Stimulated activated CD8-positive, alpha-beta memory T cell treated with anti-CD3 and anti-CD28 coated beads, Interleukin-15, amount 100 ng/mL, for 4 hours (primary cell): Measurements from ENCODE around the gene RIT2.

Experiments used
- DNase-seq, 2 donors: peaks; one replicate each; pipeline ENCODE4 v3.0.0-alpha.2; 2020; ENCODE audit warnings: low read depth in 2 of 2

RIT2 gene

DNA sequence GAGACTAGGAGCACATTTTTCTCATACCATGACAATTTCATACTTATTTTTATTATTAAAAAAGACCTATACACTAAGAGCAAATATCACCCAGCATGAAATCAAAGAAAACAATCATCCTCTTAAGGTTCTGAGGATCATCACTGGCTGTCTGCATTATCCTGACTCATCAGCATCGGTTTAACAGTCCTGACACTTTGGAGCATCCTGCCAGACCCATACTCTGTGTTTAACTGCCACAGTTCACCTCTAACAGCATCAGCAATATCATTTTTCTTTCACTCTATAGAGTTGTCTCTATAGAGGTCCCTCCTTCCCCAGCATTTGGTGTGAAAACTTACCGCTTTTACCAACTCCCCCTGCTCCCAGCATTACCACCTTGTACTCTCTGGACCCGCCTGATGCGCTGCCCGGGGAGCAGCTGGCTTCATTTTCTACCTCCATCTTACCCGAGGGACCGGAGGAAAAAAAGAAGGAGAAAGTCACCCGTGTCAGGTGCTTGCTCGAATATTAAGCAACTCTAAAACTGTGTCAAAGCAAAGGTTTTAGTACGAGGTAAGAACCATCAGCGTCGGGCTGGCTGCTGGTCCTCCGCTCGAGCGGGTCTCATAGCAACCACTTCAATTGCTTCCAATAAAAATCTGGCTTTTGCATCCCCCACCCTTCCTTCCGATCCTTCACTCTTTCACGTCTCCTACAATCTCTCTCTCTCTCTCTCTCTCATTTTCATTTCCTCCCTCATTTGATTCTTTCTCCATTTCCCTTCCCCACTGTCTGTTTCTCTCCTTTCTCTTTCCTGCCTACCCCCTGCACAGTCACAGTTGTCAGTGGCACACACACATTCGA lies at the start of gene RIT2:
TSS of gene RIT2 (minus strand) at position 610 of the 846 bp plus-strand sequence.
- no peak for DNase-seq

DNA sequence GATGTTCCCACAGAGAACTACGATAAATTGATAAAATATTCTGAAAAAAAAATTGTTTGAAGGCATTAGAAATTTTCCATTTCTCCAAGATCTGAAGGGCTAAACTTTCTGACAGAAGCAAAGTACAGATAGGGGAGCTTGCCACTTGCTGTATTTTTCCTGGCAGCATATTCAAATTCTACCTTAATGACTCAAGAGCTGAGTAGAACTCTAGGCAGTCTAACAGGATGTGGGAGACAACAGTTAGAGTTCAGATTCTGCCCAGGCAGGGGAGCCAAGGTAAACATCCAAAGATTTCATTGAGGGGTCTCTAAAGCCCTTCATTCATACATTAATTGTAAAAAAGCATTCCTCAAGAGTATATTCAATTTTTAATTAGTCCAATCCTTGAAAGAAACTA lies 46.0 kb upstream of the RIT2 start:
- DNase-seq = no peak

DNA sequence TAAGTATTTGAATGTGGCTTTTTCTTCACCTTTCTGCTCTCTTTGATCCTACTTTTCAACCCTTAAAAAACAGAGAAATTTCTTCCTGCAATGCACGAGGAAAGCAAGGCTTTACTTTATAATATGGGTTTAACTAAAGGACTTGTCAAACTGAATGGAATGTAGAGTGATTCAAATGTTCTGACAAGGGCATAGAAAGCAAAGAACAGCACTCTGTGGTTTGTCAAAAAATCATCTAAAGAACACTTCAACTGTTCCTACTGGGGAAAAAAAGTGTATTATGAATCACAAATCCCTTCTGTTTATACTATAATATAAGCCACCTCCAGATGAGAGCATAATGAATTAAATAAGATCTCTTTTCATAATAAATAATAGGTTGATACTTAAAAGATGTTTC lies 45.0 kb upstream of the RIT2 start:
- DNase-seq = no peak

DNA sequence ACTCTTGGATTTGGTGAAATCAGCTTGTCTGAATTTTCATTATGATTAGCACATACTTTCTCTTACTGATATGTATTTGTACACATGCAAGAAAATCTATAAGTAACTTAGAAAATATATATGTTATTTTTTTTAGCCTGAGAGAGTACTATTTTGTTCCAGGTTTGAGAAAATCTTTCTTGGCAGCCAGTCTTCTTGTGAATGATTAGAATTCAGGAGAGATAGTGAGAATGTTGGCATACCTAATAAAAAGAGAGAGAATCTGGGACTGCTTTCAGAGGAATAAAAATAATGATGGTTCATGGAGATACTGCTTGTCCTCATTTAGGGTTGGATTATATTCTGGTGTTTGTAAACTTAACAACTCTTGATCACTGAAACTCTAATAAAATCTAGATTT lies 44.4 kb upstream of the RIT2 start:
- DNase-seq = no peak

DNA sequence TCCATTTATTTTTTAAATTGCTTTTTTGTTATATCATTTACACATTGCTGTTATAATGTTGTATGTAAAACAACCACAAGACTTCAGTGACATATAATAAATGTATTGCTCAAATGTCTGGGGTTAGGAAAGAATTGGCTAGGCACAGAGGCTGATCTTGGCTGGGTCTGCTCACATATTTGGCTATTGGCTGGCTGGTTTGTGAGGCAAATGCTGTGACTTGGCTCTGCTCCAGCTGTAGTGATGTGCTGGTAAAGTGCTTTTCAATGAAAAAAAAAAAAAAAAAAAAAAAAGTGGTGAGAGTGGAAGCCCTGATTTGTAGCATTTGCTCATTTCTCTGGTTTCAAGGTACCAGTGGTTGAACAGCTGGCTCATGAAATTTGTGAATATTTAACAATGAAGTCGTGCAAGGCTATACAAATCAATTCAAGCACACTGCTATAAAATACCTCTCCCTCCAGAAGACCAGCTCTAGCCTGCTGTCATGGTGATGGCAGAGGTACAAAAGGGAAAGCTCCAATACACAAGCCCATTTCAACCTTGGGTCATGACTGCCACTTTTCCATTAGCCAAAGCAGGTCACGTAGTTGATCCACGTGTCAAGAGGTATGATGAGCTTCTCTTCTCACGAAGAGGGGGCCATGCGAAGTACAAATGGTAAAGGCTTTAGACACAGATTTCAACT lies 43.7 kb upstream of the RIT2 start:
- no peak for DNase-seq

DNA sequence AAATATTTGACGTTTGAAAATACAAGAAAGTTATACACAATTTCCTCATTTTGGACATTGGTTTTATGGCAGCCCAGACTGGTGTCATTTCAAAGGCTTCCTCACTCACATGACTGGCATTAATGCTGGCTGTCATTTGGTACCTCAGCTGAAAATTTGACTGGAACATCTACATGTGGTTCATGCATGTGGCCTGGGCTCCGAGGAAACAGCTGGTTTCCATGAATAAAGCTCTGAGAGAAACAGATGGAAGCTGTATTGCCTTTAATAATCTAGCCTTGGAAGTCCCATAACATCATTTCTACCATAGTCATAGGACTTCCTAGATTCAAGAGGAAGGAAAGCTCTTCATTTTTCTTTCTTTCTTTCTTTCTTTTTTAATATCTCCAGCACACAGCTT lies 42.9 kb upstream of the RIT2 start:
- no peak for DNase-seq

DNA sequence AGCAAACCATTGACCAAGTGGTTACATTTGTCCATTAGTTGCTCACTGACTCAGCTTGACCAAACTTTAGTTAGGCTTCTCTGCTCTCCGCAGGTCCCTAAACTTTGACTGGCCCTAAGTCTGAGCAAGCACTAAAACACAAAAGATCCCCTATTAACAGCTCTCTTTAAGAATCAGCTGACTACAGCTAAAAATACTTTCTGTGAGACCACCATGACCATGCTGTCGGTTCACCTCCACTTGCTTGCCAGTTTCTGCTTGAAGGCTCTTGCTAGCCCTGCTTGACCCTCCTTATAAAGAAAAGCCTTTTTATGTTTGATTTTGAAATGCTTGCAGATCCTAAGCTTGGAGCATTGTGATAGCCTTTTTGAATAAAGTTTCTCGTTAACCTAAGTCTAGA lies 40.4 kb upstream of the RIT2 start:
- no peak for DNase-seq

DNA sequence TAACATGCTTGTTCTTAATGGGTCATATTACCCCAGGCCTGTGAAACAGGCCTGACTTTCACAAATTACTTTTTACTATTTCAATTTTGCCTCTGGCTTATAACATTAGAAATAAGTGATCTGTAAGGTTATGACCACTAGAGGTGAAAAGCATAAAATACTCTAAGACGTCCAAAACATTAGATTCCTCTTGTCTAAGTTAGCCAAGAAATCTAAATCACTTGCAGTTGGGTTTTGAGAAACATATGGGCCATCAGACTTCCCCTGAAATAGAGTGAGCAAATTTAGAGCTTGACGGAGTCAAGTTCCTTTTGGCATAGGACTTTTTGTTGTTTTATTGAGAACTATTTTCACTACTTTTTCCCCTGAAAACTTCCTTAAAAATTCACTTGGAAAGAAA lies 32.7 kb upstream of the RIT2 start:
- DNase-seq = no peak

DNA sequence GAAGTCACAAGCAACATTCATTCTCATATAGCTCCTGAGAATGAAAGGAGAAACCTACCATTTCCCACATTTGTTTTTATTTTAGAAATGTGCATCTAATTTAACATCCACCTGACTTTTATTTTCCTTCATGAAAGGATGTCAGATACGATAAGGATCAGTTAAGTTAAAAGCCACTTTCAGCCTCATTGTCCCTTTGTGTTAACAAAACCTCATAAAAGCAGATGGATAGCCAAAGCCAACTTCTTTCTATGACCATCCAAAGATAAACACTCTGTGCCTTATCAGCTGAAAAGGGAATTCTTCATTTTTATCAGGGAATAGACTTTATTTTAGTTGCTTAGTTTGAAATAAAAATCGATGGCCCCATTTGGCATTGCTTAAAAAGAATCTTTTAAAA lies 25.7 kb upstream of the RIT2 start:
- DNase-seq = no peak

DNA sequence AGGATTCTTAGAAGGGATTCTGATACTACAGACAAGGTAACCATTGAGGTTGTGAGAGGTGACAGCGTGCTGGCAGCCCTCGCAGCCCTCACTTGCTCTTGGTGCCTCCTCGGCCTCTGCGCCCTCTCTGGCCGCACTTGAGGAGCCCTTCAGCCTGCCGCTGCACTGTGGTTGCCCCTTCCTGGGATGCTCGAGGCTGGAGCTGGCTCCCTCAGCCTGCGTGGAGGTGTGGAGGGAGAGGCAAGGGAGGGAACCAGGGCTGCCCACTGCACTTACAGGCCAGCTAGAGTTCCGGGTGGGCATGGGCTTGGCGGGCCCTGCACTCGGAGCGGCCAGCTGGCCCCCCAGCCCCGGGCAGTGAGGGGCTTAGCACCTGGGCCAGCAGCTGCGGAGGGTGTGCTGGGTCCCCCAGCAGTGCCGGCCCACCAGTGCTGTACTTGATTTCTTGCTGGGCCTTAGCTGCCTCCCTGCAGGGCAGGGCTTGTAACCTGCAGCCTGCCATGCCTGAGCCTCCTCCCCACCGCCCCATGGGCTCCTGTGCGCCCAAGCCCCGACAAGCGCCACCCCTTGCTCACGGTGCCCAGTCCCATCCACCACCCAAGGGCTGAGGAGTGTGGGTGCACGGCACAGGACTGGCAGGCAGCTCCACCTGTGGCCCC lies 23.9 kb upstream of the RIT2 start:
- DNase-seq = no peak

DNA sequence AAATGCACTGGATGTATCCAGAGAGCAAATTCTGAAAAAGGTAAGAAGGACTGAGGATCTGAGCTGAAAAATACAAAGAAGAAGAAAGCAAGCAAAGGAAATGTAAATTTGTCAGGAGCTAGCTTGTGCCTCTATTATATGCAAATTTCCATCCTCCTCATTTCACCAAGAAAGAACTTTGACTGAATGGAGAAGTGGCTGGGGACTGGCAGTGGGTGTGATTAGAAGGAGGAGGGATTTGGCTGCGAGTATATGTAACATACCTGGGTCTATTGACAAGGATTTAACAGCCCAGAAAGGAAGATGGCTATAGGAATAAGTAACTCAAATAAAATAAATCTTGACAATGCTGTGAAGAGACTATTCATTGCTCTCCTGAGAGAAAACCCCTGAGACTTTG lies 19.4 kb upstream of the RIT2 start:
- no peak for DNase-seq

DNA sequence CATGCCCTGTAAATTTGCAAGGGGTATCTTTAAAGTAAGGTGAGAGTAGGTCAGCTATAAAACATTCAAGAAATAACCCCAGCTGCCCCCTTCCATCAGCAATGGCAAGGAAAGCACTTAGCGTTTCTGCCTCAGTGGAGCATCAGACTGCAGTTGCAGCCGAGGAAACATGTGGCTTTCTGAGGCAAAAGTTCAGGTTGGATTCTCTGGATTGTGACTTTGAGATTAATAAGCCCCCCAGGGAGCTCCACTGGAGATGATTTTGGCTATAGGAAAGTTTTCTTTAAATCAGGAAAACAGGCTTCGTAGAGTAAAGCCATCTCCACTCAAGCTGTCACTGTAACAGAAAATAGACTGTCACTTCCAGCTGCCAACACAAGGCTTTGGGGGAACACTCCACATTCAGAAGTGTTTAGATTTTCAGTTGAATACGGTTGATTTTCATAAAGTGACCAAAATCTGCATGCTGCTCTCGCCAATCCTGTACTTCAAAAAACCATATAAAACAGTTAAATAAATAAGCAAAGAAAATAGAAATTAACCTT lies 15.3 kb upstream of the RIT2 start:
- no peak for DNase-seq

DNA sequence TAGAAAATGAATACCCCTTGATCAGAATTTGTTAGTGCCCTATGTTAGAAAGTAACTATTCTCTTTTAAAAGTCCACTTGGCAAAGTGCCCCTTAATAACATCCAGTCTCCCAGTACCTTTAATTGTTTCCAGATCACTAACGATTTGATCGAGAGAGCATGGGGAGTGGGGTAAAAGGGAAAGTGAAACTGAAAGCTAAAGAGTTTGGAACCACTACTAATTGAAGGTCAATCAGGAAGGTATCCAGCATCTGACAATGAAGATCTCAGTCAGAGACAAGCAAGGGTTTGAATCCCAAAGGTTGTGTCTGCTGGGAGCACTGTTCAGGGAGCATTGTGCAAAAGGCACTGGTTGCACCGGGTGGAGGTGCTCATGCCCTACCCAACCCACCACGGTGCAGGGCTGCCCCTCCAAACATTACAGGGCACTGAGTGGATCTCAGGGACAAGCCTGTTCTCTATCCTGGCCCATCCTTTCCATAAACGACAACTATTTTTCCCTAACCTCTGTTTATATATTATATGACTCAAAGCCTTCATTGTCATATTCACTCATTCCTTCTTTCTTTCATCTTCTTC lies 14.6 kb upstream of the RIT2 start:
- no peak for DNase-seq

DNA sequence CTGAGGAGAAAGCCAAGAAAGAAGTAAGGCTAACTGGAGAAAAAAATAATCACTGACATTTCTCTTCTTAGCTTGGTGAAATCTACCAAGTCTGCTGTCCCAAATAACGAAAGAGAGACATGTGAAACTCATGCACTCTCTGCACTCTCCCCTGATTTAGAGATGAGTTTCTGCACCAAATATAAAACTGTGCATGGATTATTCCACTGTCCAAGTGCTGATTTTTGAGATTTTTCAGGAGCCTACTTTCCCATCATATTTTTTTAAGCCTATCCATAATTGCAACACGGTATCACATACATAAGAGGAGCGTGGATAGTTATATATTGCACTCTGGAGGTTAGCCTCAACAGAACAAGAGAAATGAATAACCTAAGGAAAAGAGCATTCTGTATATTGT lies 10.0 kb upstream of the RIT2 start:
- no peak for DNase-seq

DNA sequence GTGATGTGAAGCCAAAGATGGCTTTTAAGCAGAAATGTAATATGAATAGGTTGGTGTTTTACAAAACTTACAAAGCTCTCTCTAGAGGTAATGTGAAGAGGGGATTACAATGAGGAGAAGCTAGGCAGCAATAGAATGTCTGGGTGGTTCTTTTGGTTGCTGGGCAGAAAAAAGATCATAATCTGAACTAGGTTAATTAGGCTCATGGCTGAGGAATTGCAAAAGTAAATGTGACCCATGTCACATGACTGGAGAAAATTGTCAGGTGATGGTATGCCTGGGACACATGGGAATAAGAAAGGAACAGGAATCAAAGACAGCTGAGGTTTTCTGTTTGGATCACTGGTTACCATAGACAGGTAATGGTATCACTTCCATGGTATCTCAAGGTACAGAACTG lies 7.5 kb upstream of the RIT2 start:
- DNase-seq = no peak

DNA sequence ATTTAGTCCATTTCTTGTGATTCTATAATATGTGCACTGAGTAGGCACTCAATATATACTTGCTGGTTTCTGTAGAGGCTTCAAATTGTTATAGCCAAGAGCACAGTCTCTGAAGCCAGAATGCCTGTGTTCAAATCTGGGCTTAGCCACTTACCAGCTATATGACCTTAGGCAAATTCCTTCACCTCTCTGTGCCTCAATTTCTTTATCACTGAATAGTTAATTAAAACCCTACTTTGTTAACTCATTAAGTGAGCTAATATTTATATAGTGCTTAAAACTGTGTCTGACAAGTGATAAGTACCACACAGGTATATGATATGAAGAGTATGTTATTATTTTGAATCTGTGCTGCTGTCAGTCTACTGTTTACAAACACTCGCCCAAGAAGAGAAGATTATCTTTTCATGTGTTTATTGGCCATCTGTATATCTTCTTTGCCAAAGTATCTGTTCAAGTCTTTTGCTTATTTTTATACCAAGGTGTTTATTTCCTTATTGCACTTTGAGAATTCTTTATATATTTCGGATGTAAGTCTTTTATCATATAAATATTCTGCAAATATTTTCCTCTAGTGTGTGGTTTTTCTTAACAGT lies 1.3 kb upstream of the RIT2 start:
- DNase-seq = no peak

DNA sequence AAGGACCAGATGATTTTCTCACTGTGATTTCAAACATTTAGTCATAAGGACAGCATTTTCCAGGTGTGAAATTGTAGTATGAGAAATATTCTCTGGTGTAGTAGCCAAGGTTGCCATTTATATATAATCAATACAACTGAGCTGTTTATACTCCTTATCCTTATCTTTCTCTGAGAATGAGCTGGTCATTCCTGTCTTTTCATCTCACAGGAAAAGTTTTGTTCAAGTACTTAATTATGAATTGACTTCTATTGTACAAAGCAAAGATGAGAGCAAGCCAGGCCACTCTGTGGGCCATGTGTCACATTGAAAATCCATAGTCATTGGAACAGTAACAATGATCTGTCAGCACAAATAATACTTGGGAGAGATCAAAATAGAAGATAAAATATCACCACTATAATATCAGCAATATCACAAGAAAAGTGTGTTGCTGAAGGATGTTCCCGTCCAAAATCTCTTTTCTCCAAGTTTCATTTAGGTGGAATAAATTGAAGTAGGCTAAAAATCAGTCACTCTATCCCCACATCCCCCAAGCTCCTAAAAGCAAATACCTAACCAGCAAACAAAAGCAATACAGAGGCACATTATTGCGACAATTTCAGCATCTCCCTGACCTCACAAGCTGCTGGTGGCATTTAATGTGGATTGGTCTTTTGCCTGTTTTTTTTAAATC lies 2.1 kb downstream of the RIT2 start:
- no peak for DNase-seq

DNA sequence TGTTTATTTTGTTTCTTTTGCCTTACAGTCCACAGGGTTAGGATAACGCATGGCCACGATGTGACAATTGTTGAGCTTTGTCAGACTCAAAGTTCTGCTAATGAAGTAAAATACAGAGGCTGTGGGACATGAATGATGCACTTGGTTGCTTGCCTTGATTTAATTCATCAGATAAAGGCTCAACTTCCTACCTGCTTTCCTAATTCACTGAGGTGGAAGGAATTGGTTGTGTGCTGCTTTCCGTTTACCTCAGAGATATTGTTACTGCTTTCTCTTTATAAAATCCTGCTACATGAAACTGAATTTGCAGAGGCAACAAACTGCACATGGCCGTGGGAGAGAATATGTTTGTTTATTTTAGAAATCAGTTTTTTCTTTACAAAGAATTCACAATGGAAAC lies 6.6 kb downstream of the RIT2 start:
- no peak for DNase-seq

DNA sequence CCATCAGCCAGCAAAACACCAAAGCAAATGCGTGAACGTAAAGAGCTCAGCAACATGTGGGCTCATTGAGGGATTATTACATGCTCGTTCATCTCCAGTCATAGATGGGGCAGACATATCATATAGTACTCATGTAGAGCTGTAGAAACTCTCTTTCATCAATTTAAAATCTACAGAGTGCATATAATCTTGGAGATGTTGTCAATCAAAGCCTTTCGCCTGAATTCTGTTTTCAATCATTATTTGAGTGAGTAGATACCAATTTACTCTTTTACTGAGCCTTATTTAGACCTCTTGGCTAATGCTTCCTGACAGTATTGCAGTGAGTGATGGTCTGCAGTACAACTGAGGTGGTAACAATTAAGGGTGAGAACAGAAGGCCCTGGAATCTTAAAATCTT lies 7.0 kb downstream of the RIT2 start:
- no peak for DNase-seq

DNA sequence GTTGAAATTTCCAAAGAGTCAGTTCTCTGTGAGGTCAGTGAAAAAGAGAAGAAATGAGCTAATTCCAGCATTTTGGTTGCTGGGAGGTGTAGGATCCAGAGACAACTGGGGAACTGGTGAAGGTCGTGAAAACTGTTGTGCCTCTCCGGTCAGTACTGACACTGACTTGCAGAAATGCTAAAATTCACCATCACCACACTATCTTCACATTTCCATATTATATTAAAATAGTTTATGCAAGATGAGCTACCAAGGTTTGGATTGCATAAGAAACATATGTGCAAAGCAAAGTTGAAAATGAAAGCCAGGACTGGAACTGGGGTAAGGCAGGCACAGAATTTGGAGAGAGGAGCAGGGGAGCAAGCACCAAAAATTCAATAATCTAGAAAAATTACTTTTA lies 21.8 kb downstream of the RIT2 start:
- DNase-seq = no peak

DNA sequence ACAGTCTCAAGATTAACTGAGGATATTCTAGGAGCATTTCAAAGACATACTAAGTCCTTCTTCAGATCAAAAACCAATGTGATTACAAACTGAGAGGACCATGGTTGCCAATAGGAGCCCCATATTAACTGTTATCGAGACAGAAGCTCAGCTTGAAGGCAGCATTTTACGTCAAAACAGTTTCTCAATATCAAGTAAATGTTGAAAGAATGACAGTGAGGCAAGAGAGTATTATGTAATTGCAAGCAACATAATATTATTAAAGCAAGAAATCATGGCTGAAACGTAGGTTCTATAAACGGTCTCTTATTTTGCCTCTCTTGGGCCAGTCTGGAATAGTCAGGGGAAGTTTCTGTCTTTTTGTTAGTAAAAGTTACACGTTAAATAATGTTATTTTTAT lies 22.9 kb downstream of the RIT2 start:
- DNase-seq = no peak
